PC-9 (cell line): ENCODE results near the gene SPATA21. TPM values are rescaled to one million over a fixed set of nuclear protein-coding genes. Genes with fewer than 3 reads are reported as not detected.

ENCODE experiments used
- BruUV-seq: library from RNA; stranded (reverse); fragments of 400-500 nt; replicated peaks from 2 replicates; lab custom pipeline; 2021; lab: Mats Ljungman, UMichigan
- CTCF ChIA-PET: fragments of 300-600 bp; sonication (Branson Sonifier 250); formaldehyde crosslinking; loops from one replicate; lab custom pipeline; 2022; ENCODE audit warnings: antibody characterized with exemption; lab: Charles Lee
- POLR2A ChIA-PET: fragments of 300-600 bp; sonication (Branson Sonifier 250); formaldehyde crosslinking; loops from one replicate; lab custom pipeline; 2022; ENCODE audit warnings: antibody characterized with exemption; ENCODE audit not compliant: unreplicated experiment; lab: Charles Lee
- DNase-seq, 2 experiments: peaks; one replicate each; pipeline versions ENCODE4 v3.0.0 to v3.0.0-alpha.2; 2015 to 2022; ENCODE audit warnings: mixed read lengths in 1 of 2
- H2AFZ ChIP-seq: fragments of 200-600 bp; sonication (generic); 2 replicates; pipeline ENCODE4 v1.8.1; 2017; ENCODE audit warnings: antibody characterized with exemption
- H3F3A ChIP-seq: fragments of 200-600 bp; sonication (generic); 2 replicates; pipeline ENCODE4 v1.8.1; 2017; ENCODE audit warnings: antibody characterized with exemption, mild to moderate bottlenecking, low read depth; ENCODE audit not compliant: insufficient read depth
- H3K27ac ChIP-seq: fragments of 200-600 bp; sonication (generic); 2 replicates; pipeline ENCODE4 v1.6.1; 2016; ENCODE audit warnings: mixed run types
- H3K27me3 ChIP-seq: fragments of 200-600 bp; sonication (generic); 2 replicates; pipeline ENCODE4 v1.6.1; 2016; ENCODE audit warnings: low read depth, mixed run types; ENCODE audit not compliant: insufficient read depth
- H3K36me3 ChIP-seq: fragments of 200-600 bp; sonication (generic); 2 replicates; pipeline ENCODE4 v1.6.1; 2016; ENCODE audit warnings: low read depth, mixed run types
- H3K4me1 ChIP-seq: fragments of 200-600 bp; sonication (generic); replicated peaks from 2 replicates; pipeline ENCODE4 v1.6.1; 2016; ENCODE audit warnings: mixed run types; ENCODE audit not compliant: insufficient read depth
- H3K4me2 ChIP-seq: fragments of 200-600 bp; sonication (generic); 2 replicates; pipeline ENCODE4 v1.6.1; 2017; ENCODE audit warnings: mixed run types
- H3K4me3 ChIP-seq: fragments of 200-600 bp; sonication (generic); 2 replicates; pipeline ENCODE4 v1.6.1; 2016; ENCODE audit warnings: mixed run types
- H3K79me2 ChIP-seq: fragments of 200-600 bp; sonication (generic); 2 replicates; pipeline ENCODE4 v1.6.1; 2017; ENCODE audit warnings: low read depth, mixed run types
- H3K9me2 ChIP-seq: fragments of 200-600 bp; sonication (generic); 2 replicates; pipeline ENCODE4 v1.8.1; 2017; ENCODE audit warnings: mild to moderate bottlenecking; ENCODE audit not compliant: insufficient read depth
- H3K9me3 ChIP-seq: fragments of 200-600 bp; sonication (generic); 2 replicates; pipeline ENCODE4 v1.8.1; 2016; ENCODE audit warnings: low read depth; ENCODE audit not compliant: insufficient read depth
- H4K20me1 ChIP-seq: fragments of 200-600 bp; sonication (generic); 2 replicates; pipeline ENCODE4 v1.8.1; 2017; ENCODE audit not compliant: insufficient read depth
- CTCF ChIP-seq: fragments of 200-600 bp; sonication (generic); conservative IDR thresholded peaks from 2 replicates; pipeline ENCODE4 v1.6.1; 2017; ENCODE audit warnings: mixed run types, antibody characterized with exemption, mild to moderate bottlenecking, moderate library complexity
- EZH2 ChIP-seq: fragments of 200-600 bp; sonication (generic); IDR thresholded peaks from 2 replicates; pipeline ENCODE4 v1.8.0; 2017; ENCODE audit warnings: antibody characterized with exemption, low read depth
- intact Hi-C: fragments of 100-400 bp; cut with micrococcal nuclease; formaldehyde crosslinking; loops from one replicate; pipeline ENCODE4 v1.10.0; 2022; ENCODE audit not compliant: unreplicated experiment
- total RNA-seq: library from RNA; stranded (reverse); gene quantifications from 2 replicates; pipeline ENCODE4 v1.2.3, GENCODE V29; 2021

SPATA21 gene
- total RNA-seq, 1 experiment from 2014 or later, result not detected

GRCh38 chr1:16445052-16445451 is 7.8 kb upstream of the SPATA21 start:
- Histone ChIP-seq H3K4me2 (no peak overlapping the region), H3K9me3 (no peaks in the 10 kb centered on the region), H3K4me1 (peaks cover 5% of the 10 kb centered on the region; the same call in 1 of the 2 replicates), H3K9me2 (no peaks in the 10 kb centered on the region), H3K36me3 (no peaks in the 10 kb centered on the region), H3K79me2 (peaks cover 25% of the 10 kb centered on the region), H4K20me1 (no peaks in the 10 kb centered on the region), H3K4me3 (no peak overlapping the region), H3K27ac (no peak overlapping the region), H2AFZ (no peak overlapping the region), H3F3A (no peaks in the 10 kb centered on the region), H3K27me3 (no peaks in the 10 kb centered on the region)
- POLR2A ChIA-PET, result no interaction called here
- TF ChIP-seq EZH2 (no peak), CTCF (no peak)
- intact Hi-C loops, result no loop called here
- BruUV-seq, result no TSS peak
- CTCF ChIA-PET, result no interaction called here
- DNase-seq, result no peak

GRCh38 chr1:16443975-16444770 is 6.9 kb upstream of the SPATA21 start:
- Histone ChIP-seq H2AFZ (no peak overlapping the region), H3K27ac (no peak overlapping the region), H3K79me2 (peaks cover 25% of the 10 kb centered on the region), H3F3A (no peaks in the 10 kb centered on the region), H4K20me1 (no peaks in the 10 kb centered on the region), H3K4me2 (no peak overlapping the region), H3K36me3 (no peaks in the 10 kb centered on the region), H3K9me2 (no peaks in the 10 kb centered on the region), H3K4me1 (peaks cover 5% of the 10 kb centered on the region; the same call in 1 of the 2 replicates), H3K27me3 (no peaks in the 10 kb centered on the region), H3K9me3 (no peaks in the 10 kb centered on the region), H3K4me3 (no peak overlapping the region)
- ChIA-PET CTCF (no interaction called here), POLR2A (no interaction called here)
- intact Hi-C loops, result loop anchor here (5.0 kb wide), 1 partner anchor 77 kb away; the partner anchor contains the start of gene SZRD1
- DNase-seq, result no peak
- no TSS peak for BruUV-seq
- TF ChIP-seq EZH2 (no peak), CTCF (no peak)

- no peak for TF ChIP-seq CTCF
- Histone ChIP-seq H3K9me2 (no peaks in the 10 kb centered on the region), H3K27ac (no peak overlapping the region), H3F3A (no peaks in the 10 kb centered on the region), H2AFZ (no peak overlapping the region), H3K27me3 (no peaks in the 10 kb centered on the region), H3K36me3 (no peaks in the 10 kb centered on the region), H3K79me2 (peaks cover 25% of the 10 kb centered on the region), H3K9me3 (no peaks in the 10 kb centered on the region), H3K4me2 (no peak overlapping the region), H3K4me1 (peaks cover 5% of the 10 kb centered on the region; the same call in 1 of the 2 replicates), H3K4me3 (no peak overlapping the region), H4K20me1 (no peaks in the 10 kb centered on the region)
- ChIA-PET CTCF (no interaction called here), POLR2A (no interaction called here)
- intact Hi-C loops, result loop anchor here (5.0 kb wide), 1 partner anchor 76 kb away; the partner anchor contains the start of gene SZRD1
- no peak for DNase-seq
- no TSS peak for BruUV-seq
Measured at GRCh38 chr1:16442941-16443340, 5.7 kb upstream of the SPATA21 start.
